Spleen (tissue), 11 donors: Measurements from ENCODE around the gene EDN1. TPM values are rescaled to one million over a fixed set of nuclear protein-coding genes. Genes with fewer than 3 reads are reported as not detected.

Experiments
- DNase-seq: peaks from one replicate; pipeline ENCODE4 v3.0.0-alpha.2; 2020
- H3K27ac ChIP-seq, 8 donors: fragments of 200-600 bp; sonication (generic) in 7 of 8; 1 replicate in 4 of 8; 2 replicates in 4 of 8; pipeline versions ENCODE4 v1.5.0 to v1.8.0; 2016 to 2021; ENCODE audit warnings: inconsistent platforms in 4 of 8, mild to moderate bottlenecking in 4 of 8, moderate library complexity in 1 of 8
- H3K27me3 ChIP-seq, 7 donors: fragments of 200-600 bp; sonication (generic) in 6 of 7; replicated peaks in 1 of 7; 1 replicate in 4 of 7; 2 replicates in 3 of 7; pipeline versions ENCODE4 v1.5.0 to v1.8.0; 2016 to 2021; ENCODE audit warnings: inconsistent platforms in 3 of 7, mild to moderate bottlenecking in 1 of 7
- H3K36me3 ChIP-seq, 6 donors: fragments of 200-600 bp; sonication (generic) in 5 of 6; 1 replicate in 4 of 6; 2 replicates in 2 of 6; pipeline versions ENCODE4 v1.5.0 to v1.8.0; 2016 to 2021; ENCODE audit warnings: inconsistent platforms in 2 of 6
- H3K4me1 ChIP-seq, 6 donors: fragments of 200-600 bp; sonication (generic) in 5 of 6; 1 replicate in 3 of 6; 2 replicates in 3 of 6; pipeline versions ENCODE4 v1.5.0 to v1.8.0; 2016 to 2021; ENCODE audit warnings: inconsistent platforms in 3 of 6
- H3K4me3 ChIP-seq, 8 donors: fragments of 200-600 bp; sonication (generic) in 7 of 8; 1 replicate in 4 of 8; 2 replicates in 4 of 8; pipeline versions ENCODE4 v1.5.0 to v1.8.0; 2016 to 2021; ENCODE audit warnings: inconsistent platforms in 4 of 8, mild to moderate bottlenecking in 4 of 8, moderate library complexity in 2 of 8
- H3K9me3 ChIP-seq, 8 donors: fragments of 200-600 bp; sonication (generic) in 7 of 8; 1 replicate in 4 of 8; 2 replicates in 4 of 8; pipeline versions ENCODE4 v1.5.0 to v1.8.0; 2016 to 2021; ENCODE audit warnings: inconsistent platforms in 4 of 8
- CTCF ChIP-seq, 11 experiments: fragments of 200-600 bp in 7 of 11; fragments of 450-650 bp in 4 of 11; sonication (generic) in 4 of 11; IDR thresholded peaks in 8 of 11; conservative IDR thresholded peaks in 3 of 11; 1 replicate in 7 of 11; 2 replicates in 4 of 11; pipeline versions ENCODE4 v1.4.0 to v1.8.0; 2016 to 2021; ENCODE audit warnings: antibody characterized with exemption in 11 of 11, inconsistent platforms in 4 of 11, mild to moderate bottlenecking in 1 of 11
- POLR2A ChIP-seq, 3 donors: fragments of 450-650 bp; IDR thresholded peaks; one replicate each; pipeline ENCODE4 v1.5.1; 2017; ENCODE audit warnings: antibody characterized with exemption in 3 of 3, mild to moderate bottlenecking in 1 of 3
- POLR2AphosphoS5 ChIP-seq, 3 donors: sonication (generic); formaldehyde crosslinking; IDR thresholded peaks; one replicate each; pipeline ENCODE4 v1.5.1; 2017; ENCODE audit warnings: antibody characterized with exemption in 3 of 3
- WGBS, 5 donors: extraction: QIAGEN DNeasy Blood & Tissue Kit in 3 of 5; methylation state at CpG; one replicate each; pipeline versions ENCODE4 v1.1.5 to v1.1.7; 2013 to 2018; 5-methylcytosine and 5-hydroxymethylcytosine counted together
- intact Hi-C: fragments of 100-400 bp; cut with DNase I; formaldehyde crosslinking; loops from one replicate; pipeline ENCODE4 v1.15.0; 2023; ENCODE audit warnings: low total_unique reads
- polyA plus RNA-seq, 3 donors: library from polyadenylated mRNA; stranded (reverse); fragments of 200-250 nt; gene quantifications; one replicate each; pipeline ENCODE4 v1.2.1, GENCODE V29; 2013
- total RNA-seq, 7 donors: library from RNA; depleted of rRNA in 3 of 7; stranded (reverse); fragments of >200 nt in 3 of 7; fragmentation: NEBNext Ultra II Directional in 4 of 7; extraction: Animal tissue kit (Norgen Biotek cat#: 25700) in 4 of 7; gene quantifications; one replicate each; pipeline versions ENCODE4 v1.1.0 to v1.2.1, GENCODE V29; 2016 to 2021
- donor health status: healthy with polysubstance abuse.
- donor health status: DM: no; HTN: no; CAD: no; lungs with moderate emphysema.
- donor health status: DM: no; HTN: no; CAD: no.
- donor health status: Bipolar disorder and iron deficiency.
- donor health status: healthy.
- donor health status: DM: no; HTN: no; CAD: no.
- donor health status: DM: yes; HTN: yes; CAD: no.

The EDN1 gene
- total and polyA plus RNA-seq, 10 donors = 5.2 to 27.1 (median 13.4) TPM

GRCh38 chr6:12258591-12259075 lies 31.5 kb upstream of the EDN1 start:
- 92 to 97% (median 95%) methylated on average over 3 of the region's 3 CpGs for WGBS, 5 donors
- Histone ChIP-seq H3K4me1 (no peaks in the 10 kb centered on the region), H3K27ac (no peak overlapping the region), H3K27me3 (no peaks in the 10 kb centered on the region), H3K36me3 (no peaks in the 10 kb centered on the region), H3K9me3 (no peaks in the 10 kb centered on the region), H3K4me3 (no peak overlapping the region)
- TF ChIP-seq POLR2AphosphoS5 (IDR thresholded peaks at IDR 0.05) (no peak), POLR2A (IDR thresholded peaks at IDR 0.05) (no peak), CTCF (IDR thresholded peaks at IDR 0.05 in 8 of 11, conservative IDR thresholded peaks at IDR 0.05 in 3 of 11) (no peak)
- intact Hi-C loops = no loop called here
- DNase-seq = no peak

- Histone ChIP-seq H3K36me3 (no peaks in the 10 kb centered on the region), H3K27ac (no peak overlapping the region), H3K4me3 (no peak overlapping the region), H3K9me3 (no peaks in the 10 kb centered on the region), H3K27me3 (no peaks in the 10 kb centered on the region), H3K4me1 (peaks cover 0 to 6% (median 0%) of the 10 kb centered on the region in 6 donors)
- TF ChIP-seq POLR2A (IDR thresholded peaks at IDR 0.05) (no peak), POLR2AphosphoS5 (IDR thresholded peaks at IDR 0.05) (no peak), CTCF (IDR thresholded peaks at IDR 0.05 in 8 of 11, conservative IDR thresholded peaks at IDR 0.05 in 3 of 11) (no peak)
- no peak for DNase-seq
- WGBS, 5 donors = 75 to 96% (median 81%) methylated on average over 2 of the region's 2 CpGs
- intact Hi-C loops = no loop called here
Observed at GRCh38 chr6:12260458-12261093, 29.6 kb upstream of the EDN1 start.

GRCh38 chr6:12261502-12261901 lies 28.7 kb upstream of the EDN1 start:
- WGBS, 5 donors = 69 to 88% (median 73%) methylated on average over 7 of the region's 7 CpGs
- Histone ChIP-seq H3K27ac (no peak overlapping the region), H3K4me1 (peaks cover 0 to 15% (median 0%) of the 10 kb centered on the region in 6 donors), H3K27me3 (no peaks in the 10 kb centered on the region), H3K36me3 (no peaks in the 10 kb centered on the region), H3K9me3 (no peaks in the 10 kb centered on the region), H3K4me3 (no peak overlapping the region)
- intact Hi-C loops = no loop called here
- DNase-seq = no peak
- no peak for TF ChIP-seq POLR2AphosphoS5 (IDR thresholded peaks at IDR 0.05)
- no peak for TF ChIP-seq CTCF (IDR thresholded peaks at IDR 0.05 in 8 of 11, conservative IDR thresholded peaks at IDR 0.05 in 3 of 11)
- TF ChIP-seq POLR2A (IDR thresholded peaks at IDR 0.05) = no peak

- Histone ChIP-seq H3K4me3 (no peak overlapping the region), H3K9me3 (no peaks in the 10 kb centered on the region), H3K27me3 (no peaks in the 10 kb centered on the region), H3K27ac (no peak overlapping the region), H3K4me1 (peaks cover 0 to 16% (median 0%) of the 10 kb centered on the region in 6 donors), H3K36me3 (no peaks in the 10 kb centered on the region)
- no peak for DNase-seq
- WGBS, 5 donors = 79 to 87% (median 82%) methylated on average over 13 of the region's 13 CpGs
- intact Hi-C loops = no loop called here
- no peak for TF ChIP-seq CTCF (IDR thresholded peaks at IDR 0.05 in 8 of 11, conservative IDR thresholded peaks at IDR 0.05 in 3 of 11)
- TF ChIP-seq POLR2A (IDR thresholded peaks at IDR 0.05) = no peak
- TF ChIP-seq POLR2AphosphoS5 (IDR thresholded peaks at IDR 0.05) = no peak
Observed at GRCh38 chr6:12262236-12263061, 27.7 kb upstream of the EDN1 start.
